Measurements from ENCODE around the gene NINL.
"Not testable (repeated sequence)": the region's sequence is repeated elsewhere in the genome, so short reads cannot be mapped to it uniquely, and the experiment has no call there.

NINL gene

DNA sequence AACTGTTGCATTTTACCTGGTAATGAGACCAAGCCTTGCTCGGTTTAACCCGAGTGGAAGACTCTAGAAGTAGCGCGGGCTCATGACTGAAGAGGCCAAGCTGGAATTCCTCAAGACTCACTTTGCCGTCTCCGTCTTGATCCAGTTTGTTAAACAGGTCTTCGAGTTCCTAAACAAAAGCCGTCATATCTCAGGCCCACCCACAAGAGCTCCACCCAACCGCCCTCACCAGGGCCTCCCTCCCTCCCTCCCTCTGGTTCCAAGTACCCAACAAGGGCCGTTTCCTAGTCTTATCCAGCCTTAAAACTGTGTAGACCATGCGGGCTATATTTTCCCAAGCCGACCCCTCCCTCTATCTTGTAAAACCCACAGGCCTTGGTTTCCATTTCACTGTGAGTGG is 81.4 kb downstream of the NINL start:
- DNase-seq (ENCODE audit: low read depth in 2 of 2) = no peak

DNA sequence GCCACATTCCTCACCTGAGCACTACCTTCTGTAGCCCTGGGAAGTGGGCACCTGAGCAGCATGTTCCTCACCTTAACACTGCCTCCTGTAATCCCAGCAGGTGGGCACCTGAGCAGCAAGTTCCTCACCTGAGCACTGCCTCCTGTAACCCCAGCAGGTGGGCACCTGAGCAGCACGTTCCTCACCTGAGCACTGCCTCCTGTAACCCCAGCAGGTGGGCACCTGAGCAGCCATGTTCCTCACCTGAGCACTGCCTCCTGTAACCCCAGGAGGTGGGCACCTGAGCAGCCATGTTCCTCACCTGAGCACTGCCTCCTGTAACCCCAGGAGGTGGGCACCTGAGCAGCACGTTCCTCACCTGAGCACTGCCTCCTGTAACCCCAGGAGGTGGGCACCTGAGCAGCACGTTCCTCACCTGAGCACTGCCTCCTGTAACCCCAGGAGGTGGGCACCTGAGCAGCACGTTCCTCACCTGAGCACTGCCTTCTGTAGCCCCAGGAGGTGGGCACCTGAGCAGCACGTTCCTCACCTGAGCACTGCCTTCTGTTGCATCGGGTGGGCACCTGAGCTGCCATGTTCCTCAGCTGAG is 82.2 kb downstream of the NINL start:
- DNase-seq (ENCODE audit: low read depth in 2 of 2) = not testable (repeated sequence)

DNA sequence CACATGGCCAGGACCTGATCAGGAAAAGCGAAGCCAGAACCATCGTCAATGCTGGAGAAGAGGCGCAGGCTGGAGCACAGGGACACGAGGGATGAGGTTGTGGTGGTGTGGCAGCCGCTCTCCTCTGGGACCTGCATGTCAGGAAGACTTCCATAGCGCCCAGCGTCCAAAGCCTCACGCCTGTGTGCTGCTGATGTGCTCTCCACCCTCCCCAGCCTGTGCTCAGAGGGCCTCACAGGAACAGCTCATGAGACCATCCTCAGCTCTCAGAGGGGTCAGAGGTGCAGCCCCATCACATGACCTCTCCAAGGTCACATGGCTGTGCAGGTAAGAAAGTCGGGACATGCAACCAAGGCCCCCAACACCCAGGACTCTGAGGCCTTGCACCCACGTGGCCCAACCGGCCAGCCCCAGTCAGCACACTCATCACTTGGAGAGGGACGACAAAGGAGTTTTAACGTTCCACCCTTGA is 84.4 kb downstream of the NINL start:
- DNase-seq (ENCODE audit: low read depth in 2 of 2) = no peak

DNA sequence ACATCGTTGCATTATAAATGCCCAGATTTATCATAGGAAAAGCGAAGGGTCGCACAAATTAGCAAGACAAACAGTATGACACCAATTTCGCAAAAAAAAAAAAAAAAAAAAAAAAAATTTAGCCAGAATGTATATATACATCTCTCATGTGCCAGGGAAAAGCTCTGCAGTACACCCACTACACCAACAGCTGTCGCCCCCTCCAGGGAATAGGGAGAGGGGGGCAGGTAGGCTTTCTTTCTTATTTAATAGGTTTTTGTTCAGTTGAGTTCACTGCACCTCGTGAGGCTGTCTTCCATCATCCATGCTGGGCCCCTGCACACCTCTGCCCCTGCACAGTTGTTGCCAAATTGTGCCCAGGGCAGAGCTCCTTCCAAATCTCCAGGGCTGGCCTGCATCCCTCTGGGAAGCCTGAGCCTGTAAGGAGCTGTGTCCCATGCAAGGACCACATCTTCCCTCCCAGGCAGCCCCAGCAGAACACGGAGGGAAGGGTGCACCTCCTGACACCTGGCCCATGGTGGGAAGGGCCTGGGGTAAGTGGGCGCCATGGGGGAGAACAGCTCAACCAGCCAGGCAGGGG is 85.4 kb downstream of the NINL start:
- DNase-seq (ENCODE audit: low read depth in 2 of 2) = no peak

DNA sequence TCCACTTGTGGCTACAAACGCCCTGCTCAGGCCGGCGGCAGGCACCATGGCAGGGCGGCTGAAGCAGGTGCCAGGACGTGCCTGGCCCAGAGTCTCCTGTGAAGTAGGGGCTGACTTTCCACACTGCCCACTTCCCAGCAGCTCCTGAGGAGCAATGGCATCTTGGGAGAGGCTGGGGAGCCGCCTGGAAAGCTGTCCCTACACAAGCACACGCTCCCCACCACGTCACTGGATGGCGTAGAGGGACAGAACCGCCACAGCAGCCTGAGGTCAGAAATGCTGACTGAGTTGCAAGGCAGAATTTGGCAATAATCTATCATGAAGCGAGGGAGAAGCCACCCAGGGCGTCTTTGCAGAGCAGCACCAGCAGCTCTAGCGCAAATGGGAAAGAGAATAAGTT is 86.3 kb downstream of the NINL start:
- no peak for DNase-seq (ENCODE audit: low read depth in 2 of 2)

DNA sequence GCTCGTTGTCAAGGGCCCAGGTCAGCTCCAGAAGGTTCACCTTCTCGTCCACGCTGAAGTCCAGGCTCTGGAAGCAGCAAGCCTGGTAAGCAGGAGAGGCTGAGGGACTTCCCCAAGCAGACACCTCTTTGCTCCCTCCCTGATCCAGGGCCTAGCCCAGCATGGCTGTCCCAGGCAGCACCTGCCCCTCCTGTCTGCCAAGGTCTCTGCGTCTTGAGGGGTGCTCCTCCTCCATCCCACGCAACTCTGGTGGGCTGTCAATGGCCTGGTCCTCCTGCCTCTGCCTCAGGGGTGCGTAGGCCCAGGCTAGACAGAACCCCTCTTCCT is 87.1 kb downstream of the NINL start:
- no peak for DNase-seq (ENCODE audit: low read depth in 2 of 2)

DNA sequence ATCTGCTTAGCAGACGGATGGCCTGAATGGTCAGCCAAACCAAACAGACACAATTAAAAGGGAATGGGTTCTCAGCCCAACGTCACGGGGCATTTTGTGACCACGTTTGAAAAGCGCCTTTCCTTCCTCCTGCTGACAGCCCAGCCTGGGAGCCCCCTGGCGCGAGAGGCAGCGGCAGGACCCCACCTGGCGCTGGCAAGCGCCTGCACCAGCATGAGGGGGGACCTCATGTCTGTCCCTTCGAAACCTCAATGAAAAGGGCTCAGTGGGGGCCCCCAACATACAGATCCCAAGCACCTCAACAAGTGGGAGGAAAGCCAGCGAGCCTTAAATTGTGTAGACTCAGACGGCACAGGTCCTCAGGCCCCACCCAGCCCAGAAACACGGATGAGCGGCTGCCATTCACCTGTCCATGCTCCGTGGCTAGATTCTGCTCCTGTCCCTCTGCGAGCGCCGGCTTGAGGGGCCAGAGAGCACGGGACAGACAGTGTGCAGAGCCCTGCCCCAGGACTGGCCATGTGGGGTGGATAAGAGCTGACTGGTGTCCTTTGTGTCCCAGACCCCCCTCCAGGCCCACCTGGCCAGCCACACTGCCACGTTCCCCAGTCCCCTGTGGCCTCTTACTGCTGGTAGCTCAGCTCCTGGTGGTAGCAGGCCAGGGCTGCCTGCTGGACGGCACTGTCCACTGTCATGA is 87.6 kb downstream of the NINL start:
- DNase-seq (ENCODE audit: low read depth in 2 of 2) = no peak

DNA sequence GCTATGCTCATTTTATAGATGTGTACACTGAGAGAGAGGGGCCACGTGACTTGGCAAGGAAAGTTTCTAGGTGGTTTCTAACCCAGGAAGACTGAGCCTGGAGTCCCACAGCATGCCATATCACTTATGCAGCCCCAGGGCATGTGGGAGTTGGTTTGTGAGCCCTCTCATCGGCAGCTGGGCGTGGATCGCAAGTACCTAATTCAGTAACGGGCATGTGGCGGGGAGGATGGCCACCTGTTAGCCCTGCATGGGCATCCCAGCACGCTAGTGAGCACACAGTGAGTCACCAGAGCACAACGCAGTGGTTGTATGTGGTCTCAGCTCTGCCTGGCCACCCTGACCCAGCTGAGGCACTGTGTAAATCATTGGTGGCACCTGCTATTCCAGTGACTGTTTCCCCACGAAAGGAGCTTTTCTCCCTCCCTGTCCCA is 88.3 kb downstream of the NINL start:
- DNase-seq (ENCODE audit: low read depth in 2 of 2) = no peak

DNA sequence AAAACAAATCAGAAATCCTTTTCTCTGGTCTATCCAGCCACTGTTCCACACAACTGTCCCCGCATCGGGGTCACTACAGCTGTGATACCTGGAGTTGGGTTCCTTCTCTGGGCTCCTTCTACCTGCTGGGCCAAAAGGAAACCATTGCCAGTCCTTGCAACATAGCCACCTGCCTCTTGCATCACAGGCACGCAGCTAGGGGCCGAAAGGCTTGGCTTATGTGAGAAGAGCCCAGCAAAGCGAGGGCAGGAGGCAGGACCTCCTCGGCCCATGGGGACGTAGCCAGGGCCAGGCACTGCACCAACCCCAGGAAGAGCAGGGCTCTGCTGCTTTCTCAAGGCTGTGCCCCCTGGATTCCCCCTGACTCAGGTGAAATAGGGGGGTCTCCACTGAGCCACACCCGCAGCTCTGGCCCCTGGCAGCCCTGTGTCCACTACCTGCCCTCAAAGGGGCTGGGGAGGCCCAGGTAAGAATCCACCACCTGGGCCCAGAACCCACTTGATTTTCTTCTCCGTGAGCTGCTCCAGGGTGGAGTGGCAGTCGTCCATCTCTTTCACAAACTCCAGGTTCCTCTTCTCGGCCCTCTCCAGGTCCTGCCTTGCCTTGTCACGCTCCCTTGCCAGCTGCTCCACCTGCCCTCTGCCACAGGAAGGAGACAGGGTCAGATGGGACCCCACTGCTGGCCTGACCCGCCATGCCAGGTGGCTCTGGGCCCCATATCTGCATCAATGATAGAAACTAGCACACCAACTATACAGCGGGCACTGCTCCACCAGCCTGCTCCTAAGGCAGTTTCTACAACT is 89.0 kb downstream of the NINL start:
- DNase-seq (ENCODE audit: low read depth in 2 of 2) = no peak

DNA sequence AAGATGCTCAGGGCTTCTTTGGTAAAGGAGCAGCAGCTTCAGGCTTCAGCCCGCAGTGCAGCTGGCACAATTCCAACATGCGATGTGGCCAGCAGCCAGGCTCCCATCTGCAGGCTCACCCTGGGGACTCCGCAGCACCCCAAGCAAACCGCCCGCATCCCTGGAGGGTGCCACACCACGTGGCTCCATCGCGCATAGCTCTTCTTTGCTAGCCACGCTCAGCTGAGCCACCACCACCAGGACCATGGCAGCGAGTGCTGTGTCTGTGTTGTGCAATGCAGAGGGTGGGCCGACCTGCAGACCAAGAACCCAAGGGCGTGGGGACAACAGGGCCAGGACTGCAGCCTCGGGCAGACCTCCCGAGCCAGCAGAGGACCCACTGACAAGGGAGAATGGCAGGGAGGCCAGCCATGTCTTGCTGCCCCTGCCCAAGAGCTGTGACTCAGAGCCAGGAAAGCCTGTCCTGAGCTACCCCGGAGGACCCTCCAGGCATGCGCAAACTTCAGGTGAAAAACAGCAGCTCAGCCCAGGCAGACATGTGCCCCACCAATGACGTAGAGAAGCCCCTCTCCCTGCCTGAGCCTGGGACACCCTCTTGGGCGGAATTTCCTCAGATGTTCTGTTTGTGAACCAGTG is 90.0 kb downstream of the NINL start:
- DNase-seq (ENCODE audit: low read depth in 2 of 2) = no peak

DNA sequence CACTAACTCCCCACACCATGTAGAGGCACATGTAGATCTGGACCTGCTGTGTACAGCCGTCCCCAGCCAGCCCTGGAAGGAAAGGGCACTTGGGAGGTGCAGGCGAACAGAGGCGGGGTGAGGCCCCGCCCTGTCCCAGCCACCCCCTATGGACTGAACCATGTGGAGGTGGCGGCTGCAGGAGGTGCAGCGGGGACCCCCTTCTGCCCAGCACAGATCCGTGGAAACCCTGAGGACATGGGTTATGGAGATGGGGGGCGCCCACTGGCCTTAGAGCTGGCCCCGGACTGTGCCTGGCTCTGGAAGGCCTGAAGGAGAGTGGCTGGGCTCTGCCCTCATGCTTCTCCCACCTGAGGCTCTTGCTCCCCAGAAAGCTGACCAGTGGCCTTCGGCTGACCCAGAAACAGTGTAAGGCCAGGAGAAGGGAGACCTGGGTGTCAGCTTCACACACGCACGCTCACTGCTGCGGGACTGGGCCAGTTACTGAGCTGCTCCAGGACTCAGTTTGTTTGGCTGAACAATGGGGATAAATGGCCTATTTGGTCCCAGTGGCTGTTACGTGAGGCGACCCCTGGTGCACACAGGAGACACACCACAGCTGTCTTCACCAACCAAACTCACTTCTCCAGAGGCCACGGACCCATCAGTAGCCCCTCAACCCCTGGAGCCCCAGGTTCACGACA is 90.7 kb downstream of the NINL start:
- DNase-seq (ENCODE audit: low read depth in 2 of 2) = no peak

DNA sequence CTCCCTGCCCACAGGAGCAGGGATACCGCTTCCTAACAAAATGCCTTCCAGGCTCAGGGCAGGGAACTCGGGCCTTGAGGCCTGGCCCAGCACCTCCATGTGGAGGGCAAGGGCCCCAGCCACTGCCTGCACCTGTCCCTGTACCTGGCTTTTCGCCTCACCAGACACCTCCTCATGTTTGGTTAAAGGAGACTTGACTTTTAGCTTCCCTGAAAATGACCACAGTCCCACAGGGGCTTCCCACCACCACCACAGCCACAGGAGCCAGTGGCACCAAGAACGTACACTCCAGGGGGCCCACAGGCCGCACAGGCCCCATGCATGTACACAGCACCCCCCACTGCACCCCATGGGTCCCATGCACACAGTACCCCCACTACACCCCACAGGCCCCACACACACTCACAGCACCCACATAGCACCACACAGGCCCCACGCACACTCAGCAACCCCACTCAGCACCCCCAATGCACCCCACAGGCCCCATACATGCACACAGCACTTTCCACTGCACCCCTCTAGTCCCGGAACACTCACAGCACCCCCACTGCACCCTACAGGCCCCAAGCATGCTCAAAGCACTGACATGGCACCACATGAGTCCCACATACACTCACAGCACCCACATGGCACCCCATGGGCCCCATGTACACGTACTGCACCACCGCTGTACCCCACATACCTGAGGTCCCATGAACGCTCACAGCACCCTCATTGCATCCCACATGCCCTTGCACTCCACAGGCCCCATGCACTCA is 91.4 kb downstream of the NINL start:
- no peak for DNase-seq (ENCODE audit: low read depth in 2 of 2)

DNA sequence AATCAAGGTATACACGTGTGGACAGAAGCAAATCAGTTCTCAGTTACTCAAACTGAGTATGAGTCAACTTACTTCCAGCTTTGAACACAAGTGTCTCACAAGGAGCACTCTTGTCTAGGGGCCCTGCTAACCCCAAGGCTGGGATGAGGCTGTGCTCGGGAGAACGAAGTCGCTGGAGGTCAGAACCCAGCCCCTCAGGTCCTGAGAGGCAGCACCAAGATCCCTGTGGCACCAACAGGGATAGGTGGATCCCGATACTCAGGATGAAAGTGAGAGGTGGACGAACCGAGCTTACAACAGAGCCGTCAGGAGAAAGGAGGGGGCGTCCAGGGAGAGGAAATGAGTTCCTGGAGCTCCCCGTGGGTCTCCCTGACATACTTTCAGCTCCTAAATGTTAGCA is 92.2 kb downstream of the NINL start:
- no peak for DNase-seq (ENCODE audit: low read depth in 2 of 2)

DNA sequence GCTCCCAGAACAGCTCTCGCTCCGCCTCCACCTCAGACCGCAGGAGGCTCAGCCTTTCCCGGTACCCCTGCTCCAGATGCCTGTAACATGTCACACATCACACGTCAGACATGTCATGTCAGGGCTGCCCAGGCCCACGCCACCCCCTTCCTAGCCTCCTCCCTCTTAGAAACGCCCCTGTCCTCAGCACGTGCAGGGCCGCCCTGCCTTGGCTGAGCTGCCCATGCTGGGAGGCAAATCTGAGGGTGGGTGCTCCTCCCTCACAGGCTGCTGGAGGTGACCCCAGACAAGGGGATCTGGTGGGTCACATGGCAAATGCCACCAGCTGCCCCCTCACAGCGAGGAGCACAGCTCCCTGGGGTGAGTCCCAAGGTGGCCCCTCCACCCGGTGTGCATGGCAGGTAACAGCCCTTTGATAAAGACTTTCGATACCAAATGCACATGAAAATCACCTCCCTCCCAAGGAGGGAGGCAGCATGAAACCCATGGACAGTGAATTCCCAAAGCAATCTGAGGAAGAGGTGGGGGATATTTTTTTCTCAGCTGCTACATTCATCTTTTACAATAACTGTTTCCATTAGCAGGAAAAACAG is 93.8 kb downstream of the NINL start:
- no peak for DNase-seq (ENCODE audit: low read depth in 2 of 2)

DNA sequence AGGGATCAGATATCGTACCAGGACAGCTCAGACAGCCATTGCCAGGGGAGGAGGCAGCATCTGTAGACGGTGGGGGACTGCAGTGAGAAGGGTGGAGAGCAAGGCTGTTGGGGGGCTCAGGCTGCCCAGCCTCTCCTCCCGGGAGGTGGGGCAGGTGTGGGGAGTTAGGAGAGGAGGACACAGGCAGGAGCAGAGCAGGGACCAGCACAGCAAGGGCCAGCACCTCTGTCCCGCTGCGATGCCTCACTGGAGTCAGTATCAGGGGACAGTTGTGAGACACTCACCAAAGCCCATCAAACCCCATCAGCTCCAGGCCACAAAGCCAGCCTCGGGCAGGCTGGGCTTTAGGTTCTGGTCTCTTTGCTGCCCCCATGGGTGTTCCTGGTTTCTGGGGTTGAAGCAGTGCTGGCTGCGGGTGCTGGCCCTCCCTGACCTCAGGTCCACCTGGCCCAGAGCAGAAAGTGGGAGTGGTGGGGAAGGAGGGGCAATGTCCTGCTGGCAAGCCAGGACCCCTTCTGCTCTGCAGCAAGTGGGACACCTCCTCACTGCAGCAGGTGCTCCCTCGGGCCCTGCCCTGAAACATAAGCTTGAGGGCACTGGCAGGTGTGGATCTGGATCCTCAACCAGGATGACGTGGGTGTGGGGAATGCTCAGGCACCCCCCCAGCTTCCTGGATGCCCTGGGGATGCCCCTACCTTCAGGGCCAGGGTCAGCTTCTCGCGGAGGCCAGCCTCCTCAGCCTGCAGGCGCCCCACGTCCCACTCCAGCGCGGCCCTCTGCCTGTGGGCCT is 94.5 kb downstream of the NINL start:
- no peak for DNase-seq (ENCODE audit: low read depth in 2 of 2)

DNA sequence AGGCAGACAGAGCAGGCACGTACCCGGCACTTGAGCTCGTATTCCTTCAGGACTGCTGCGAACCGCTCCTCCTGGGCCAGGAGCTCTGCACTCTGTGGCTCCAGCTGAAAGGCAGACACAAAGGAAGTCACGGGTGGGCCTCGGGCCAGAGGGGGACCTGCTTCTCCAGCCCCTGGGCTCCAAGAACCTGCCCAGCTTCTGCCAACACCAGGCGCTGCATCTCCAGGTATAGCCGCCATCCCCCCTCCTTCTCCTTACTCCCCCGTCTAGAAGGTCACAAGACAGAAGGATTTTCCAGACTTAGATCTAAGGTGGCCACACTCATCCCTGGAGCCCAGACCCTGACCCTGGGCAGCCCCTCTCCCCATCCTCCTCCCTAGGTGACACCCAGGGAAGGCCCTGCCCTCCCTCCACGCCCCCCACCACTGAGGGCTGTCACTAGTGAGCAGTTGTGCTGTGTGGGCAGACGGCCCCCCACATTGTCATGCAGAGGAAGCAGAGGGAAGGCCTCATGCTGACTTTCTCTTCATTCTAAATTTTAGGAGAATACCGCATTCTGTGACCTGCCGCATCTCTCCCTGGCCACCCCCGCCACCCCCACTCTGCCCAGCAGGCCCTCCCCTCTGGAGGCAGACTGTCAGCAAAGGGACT is 96.0 kb downstream of the NINL start:
- no peak for DNase-seq (ENCODE audit: low read depth in 2 of 2)

DNA sequence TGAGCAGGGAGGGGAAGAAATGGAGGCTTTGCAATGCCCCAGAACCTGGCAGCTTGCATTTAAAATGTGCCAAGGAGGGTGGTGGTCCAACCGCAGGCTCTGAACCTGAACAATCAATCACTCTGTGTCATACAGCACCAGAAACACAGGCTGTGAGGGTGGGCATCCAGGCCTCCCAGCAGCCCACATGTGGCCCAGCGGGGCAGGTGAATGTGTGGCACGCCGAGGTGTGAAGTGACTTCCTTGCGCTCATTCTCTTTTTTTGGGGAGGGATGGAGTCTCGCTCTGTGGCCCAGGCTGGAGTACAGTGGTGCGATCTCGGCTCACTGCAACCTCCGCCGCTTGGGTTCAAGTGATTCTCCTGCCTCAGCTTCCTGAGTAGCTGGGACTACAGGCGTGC is 97.4 kb downstream of the NINL start:
- no peak for DNase-seq (ENCODE audit: low read depth in 2 of 2)

DNA sequence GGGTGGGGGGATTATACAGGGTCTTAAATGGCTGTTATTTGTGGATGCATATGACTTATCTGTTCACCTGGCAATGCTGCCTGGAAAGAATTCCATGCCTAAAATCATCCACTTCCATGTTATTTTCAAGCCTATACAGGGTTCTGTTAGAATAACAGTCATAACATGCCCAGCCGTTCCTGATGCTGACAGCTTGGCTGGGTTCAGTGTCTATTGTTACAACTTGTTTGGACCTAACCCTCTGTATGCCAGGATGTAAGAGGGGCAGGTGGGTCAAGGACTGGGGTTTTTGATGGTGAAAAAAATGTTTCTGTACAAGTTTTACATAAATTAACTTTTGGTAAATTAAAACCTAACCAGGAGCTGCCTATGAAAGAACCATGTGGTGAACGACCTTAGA is 98.0 kb downstream of the NINL start:
- no peak for DNase-seq (ENCODE audit: low read depth in 2 of 2)

DNA sequence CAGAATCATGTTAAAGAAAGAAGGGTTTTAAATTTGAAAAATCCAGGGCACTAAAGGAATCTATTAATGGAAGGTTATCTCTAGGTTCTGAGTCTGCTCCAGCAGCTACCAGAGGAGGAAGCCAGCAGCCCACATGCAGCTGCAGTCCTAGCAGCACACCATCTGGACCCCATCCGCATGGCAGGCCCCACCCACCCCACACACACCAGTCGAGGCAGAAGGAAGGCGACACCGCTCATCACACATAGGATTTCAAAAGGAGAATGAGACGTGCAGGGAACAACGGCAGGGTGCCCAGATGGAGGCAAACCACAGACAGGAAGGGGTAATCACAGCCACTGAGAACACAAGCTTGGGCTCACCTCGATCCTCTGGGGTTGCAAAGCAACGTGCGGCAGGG is 99.0 kb downstream of the NINL start:
- no peak for DNase-seq (ENCODE audit: low read depth in 2 of 2)
